B cell (primary cell): Measurements from ENCODE around the gene ZNF358. TPM values are rescaled to one million over a fixed set of nuclear protein-coding genes. Genes with fewer than 3 reads are reported as not detected.

ENCODE experiments used
- ATAC-seq: fragments of 200-7000 bp; cut with Tn5 transposase; one replicate; pipeline ENCODE4 v1.10.0; 2021; ENCODE audit warnings: low read depth, mild to moderate bottlenecking, moderate number of reproducible peaks, moderate library complexity
- CTCF ChIA-PET: fragments of 350-600 bp; sonication (Branson Sonifier 250); formaldehyde crosslinking; loops from one replicate; lab custom pipeline; 2021; ENCODE audit warnings: antibody characterized with exemption, inconsistent platforms; lab: Charles Lee
- POLR2A ChIA-PET: fragments of 350-600 bp; sonication (Branson Sonifier 250); formaldehyde crosslinking; loops from one replicate; lab custom pipeline; 2021; ENCODE audit warnings: antibody characterized with exemption; lab: Charles Lee
- DNase-seq: peaks from one replicate; pipeline ENCODE4 v3.0.0; 2013
- H2AFZ ChIP-seq: 2 replicates; pipeline ENCODE4 v1.6.1; 2012; ENCODE audit warnings: mild to moderate bottlenecking, low read depth, low read length; ENCODE audit not compliant: insufficient read depth, poor library complexity, severe bottlenecking
- H3K27ac ChIP-seq, 2 donors: 1 replicate in 1 of 2; 2 replicates in 1 of 2; pipeline ENCODE4 v1.5.1; 2012 to 2013; ENCODE audit warnings: low read length in 2 of 2, mild to moderate bottlenecking in 2 of 2, moderate library complexity in 1 of 2
- H3K27me3 ChIP-seq, 4 experiments: fragments of 200-600 bp in 1 of 4; sonication (generic) in 1 of 4; replicated peaks in 1 of 4; 1 replicate in 2 of 4; 2 replicates in 2 of 4; pipeline versions ENCODE4 v1.6.1 to v1.7.0; 2013 to 2016; ENCODE audit warnings: low read length in 3 of 4, mild to moderate bottlenecking in 2 of 4, mixed read lengths in 1 of 4, moderate library complexity in 1 of 4; ENCODE audit not compliant: insufficient read depth in 4 of 4, control insufficient read depth in 3 of 4; ENCODE audit errors: control extremely low read depth in 1 of 4
- H3K36me3 ChIP-seq, 2 experiments: replicated peaks in 1 of 2; 1 replicate in 1 of 2; 2 replicates in 1 of 2; pipeline versions ENCODE4 v1.6.1 to v1.7.1; 2013; ENCODE audit warnings: low read length in 1 of 2; ENCODE audit not compliant: insufficient read depth in 2 of 2, control insufficient read depth in 1 of 2; ENCODE audit errors: control extremely low read depth in 1 of 2, extremely low read depth in 1 of 2
- H3K4me1 ChIP-seq, 2 donors: fragments of 200-600 bp in 1 of 2; sonication (generic) in 1 of 2; 1 replicate in 1 of 2; 2 replicates in 1 of 2; pipeline versions ENCODE4 v1.5.1 to v1.6.1; 2013 to 2017; ENCODE audit warnings: low read length in 2 of 2; ENCODE audit not compliant: control insufficient read depth in 2 of 2, insufficient read depth in 2 of 2
- H3K4me2 ChIP-seq: replicated peaks from 2 replicates; pipeline ENCODE3; 2012; ENCODE audit warnings: mild to moderate bottlenecking, low read depth, low read length; ENCODE audit not compliant: poor library complexity, severe bottlenecking
- H3K4me3 ChIP-seq, 5 experiments: fragments of 200-600 bp in 1 of 5; sonication (generic) in 1 of 5; 1 replicate in 3 of 5; 2 replicates in 2 of 5; pipeline versions ENCODE4 v1.5.1 to v1.7.0; 2011 to 2016; ENCODE audit warnings: low read length in 4 of 5, mild to moderate bottlenecking in 4 of 5, low read depth in 2 of 5, control low read depth in 1 of 5, moderate library complexity in 1 of 5; ENCODE audit not compliant: insufficient read depth in 1 of 5; ENCODE audit errors: control extremely low read depth in 1 of 5, extremely low read depth in 1 of 5
- H3K79me2 ChIP-seq: fragments of 200-600 bp; sonication (generic); one replicate; pipeline ENCODE4 v1.6.0; 2016; ENCODE audit warnings: low read length; ENCODE audit not compliant: control insufficient read depth, insufficient read depth
- H3K9ac ChIP-seq: fragments of 200-600 bp; sonication (generic); 2 replicates; pipeline ENCODE4 v1.6.1; 2017; ENCODE audit warnings: mild to moderate bottlenecking, low read length, moderate library complexity
- H3K9me3 ChIP-seq, 3 donors: one replicate each; pipeline versions ENCODE4 v1.6.1 to v1.7.1; 2013; ENCODE audit warnings: low read length in 2 of 3; ENCODE audit not compliant: control insufficient read depth in 2 of 3, insufficient read depth in 1 of 3; ENCODE audit errors: control extremely low read depth in 1 of 3
- H4K20me1 ChIP-seq: 2 replicates; pipeline ENCODE4 v1.6.0; 2012; ENCODE audit warnings: mild to moderate bottlenecking, low read length; ENCODE audit not compliant: insufficient read depth, control insufficient read depth, poor library complexity, severe bottlenecking
- H3K27ac Mint-ChIP-seq: one replicate; pipeline ENCODE4 v1.8.0; 2021; ENCODE audit warnings: mixed read lengths
- H3K27me3 Mint-ChIP-seq: one replicate; pipeline ENCODE4 v1.8.0; 2021; ENCODE audit warnings: mixed read lengths
- H3K4me1 Mint-ChIP-seq: one replicate; pipeline ENCODE4 v1.8.0; 2021; ENCODE audit warnings: mixed read lengths
- H3K4me3 Mint-ChIP-seq: one replicate; pipeline ENCODE4 v1.8.0; 2021; ENCODE audit warnings: mixed read lengths
- H3K9me3 Mint-ChIP-seq: one replicate; pipeline ENCODE4 v1.8.0; 2022; ENCODE audit warnings: mixed read lengths; ENCODE audit not compliant: insufficient read depth
- CTCF ChIP-seq: fragments of 200-600 bp; IDR thresholded peaks from one replicate; pipeline ENCODE4 v1.8.0; 2022; ENCODE audit warnings: antibody characterized with exemption, mild to moderate bottlenecking
- EZH2 ChIP-seq: IDR thresholded peaks from 2 replicates; pipeline ENCODE4 v1.6.1; 2012; ENCODE audit warnings: borderline replicate concordance, low read depth, mild to moderate bottlenecking, moderate library complexity, low read length; ENCODE audit not compliant: insufficient read depth, poor library complexity, severe bottlenecking
- WGBS: methylation state at CpG from one replicate; pipeline ENCODE4 v1.1.5; 2013; ENCODE audit warnings: missing lambda C conversion rate; ENCODE audit not compliant: insufficient coverage; 5-methylcytosine and 5-hydroxymethylcytosine counted together
- intact Hi-C: fragments of 100-400 bp; cut with micrococcal nuclease; formaldehyde crosslinking; loops from one replicate; pipeline ENCODE4 v1.10.0; 2022
- polyA plus RNA-seq: library from polyadenylated mRNA; depleted of rRNA; stranded (reverse); fragments of >200 nt; gene quantifications from 2 replicates; pipeline ENCODE4 v1.2.3, GENCODE V29; 2012
- total RNA-seq, 2 donors: library from RNA; stranded (reverse); fragments of 120-200 nt in 1 of 2; gene quantifications; 1 replicate in 1 of 2; 2 replicates in 1 of 2; pipeline versions ENCODE4 v1.2.3 to v1.2.4, GENCODE V29; 2013 to 2022

Gene ZNF358
- total and polyA plus RNA-seq, 2 donors (not counting 1 experiment from before 2014, with no cell fraction given): 8.5 to 17.5 TPM

GRCh38 chr19:7522072-7522922, 6.4 kb downstream of the ZNF358 start, which contains the start of gene MCOLN1:
Gene MCOLN1, plus strand, starts transcription at chr19:7522624. Its CDS starts 127 bp downstream, at chr19:7522751.
- Histone ChIP-seq H3K27ac (peak within 1 kb of the TSS in 1 of 2 donors; percentile 55), H4K20me1 (no peaks in the 10 kb centered on the region), H3K27me3 (no peaks in the 10 kb centered on the region), H3K4me3 (peak within 1 kb of the TSS; percentile 48 to 75 (median 67)), H3K9ac (peak within 1 kb of the TSS; percentile 75), H3K4me1 (peaks cover 13 to 19% of the 10 kb centered on the region in 2 donors), H3K79me2 (no peaks in the 10 kb centered on the region), H2AFZ (peak within 1 kb of the TSS; percentile 80), H3K36me3 (no peaks in the 10 kb centered on the region), H3K9me3 (peaks cover 0 to 3% (median 0%) of the 10 kb centered on the region in 3 donors), H3K4me2 (peak within 1 kb of the TSS; percentile 95)
- WGBS: 2% methylated on average over 65 of the region's 65 CpGs
- Mint-ChIP-seq H3K27ac (peak within 1 kb of the TSS; percentile 94), H3K4me3 (peak within 1 kb of the TSS; percentile 91), H3K9me3 (no peaks in the 10 kb centered on the region), H3K4me1 (peaks cover 12% of the 10 kb centered on the region), H3K27me3 (no peaks in the 10 kb centered on the region)
- ChIA-PET POLR2A (interaction anchor here (0.7 to 2.4 kb wide), 5 partner anchors 10 to 108 kb away, joined by 3 to 24 read pairs (median 7); partner anchors contain the start of genes PET100, PNPLA6 and XAB2), CTCF (interaction anchor here (1.2 to 1.9 kb wide), 3 partner anchors 10 to 46 kb away, joined by 5 to 6 read pairs (median 5); partner anchors contain the start of gene PNPLA6)
- no peak for TF ChIP-seq CTCF
- no peak for TF ChIP-seq EZH2
- intact Hi-C loops: loop anchor here (1.0 to 5.0 kb wide), 5 partner anchors 12 to 1800 kb away; partner anchors contain the start of genes CATSPERD, LONP1, PET100 and PEX11G
- peak; percentile 96 for ATAC-seq
- peak; percentile 99 for DNase-seq
